WTC11 (cell line): ENCODE measurements around the gene MARVELD1. TPM values are rescaled to one million over a fixed set of nuclear protein-coding genes. Genes with fewer than 3 reads are reported as not detected.
A peak's percentile ranks its signal among the peaks of the same experiment; 100 is the strongest.

Experiments
- ATAC-seq: fragments of 200-7000 bp; cut with Tn5 transposase; 2 replicates; pipeline ENCODE4 v1.10.0; 2021; ENCODE audit warnings: mild to moderate bottlenecking, moderate library complexity
- CTCF ChIA-PET: fragments of 300-600 bp; sonication (Branson Sonifier 250); formaldehyde crosslinking; loops from one replicate; lab custom pipeline; 2021; ENCODE audit warnings: antibody characterized with exemption; lab: Charles Lee
- POLR2A ChIA-PET: fragments of 350-600 bp; sonication (Branson Sonifier 250); formaldehyde crosslinking; loops from one replicate; lab custom pipeline; 2021; ENCODE audit warnings: antibody characterized with exemption; lab: Charles Lee
- DNase-seq: peaks from one replicate; pipeline ENCODE4 v3.0.0; 2021; ENCODE audit warnings: low spot score
- H3K27ac Mint-ChIP-seq: 2 replicates; pipeline ENCODE4 v1.8.0; 2021; ENCODE audit warnings: mixed read lengths
- H3K27me3 Mint-ChIP-seq: 2 replicates; pipeline ENCODE4 v1.8.0; 2021; ENCODE audit warnings: low read depth, mild to moderate bottlenecking, moderate library complexity, mixed read lengths
- H3K36me3 Mint-ChIP-seq: 2 replicates; pipeline ENCODE4 v1.8.0; 2021; ENCODE audit warnings: mixed read lengths
- H3K4me1 Mint-ChIP-seq: 2 replicates; pipeline ENCODE4 v1.8.0; 2022; ENCODE audit warnings: mixed read lengths
- H3K4me3 Mint-ChIP-seq: 2 replicates; pipeline ENCODE4 v1.8.0; 2021; ENCODE audit warnings: mild to moderate bottlenecking, moderate library complexity, mixed read lengths
- H3K9me3 Mint-ChIP-seq: 2 replicates; pipeline ENCODE4 v1.8.0; 2021; ENCODE audit warnings: mixed read lengths
- ATF1 ChIP-seq: sonication (generic); formaldehyde crosslinking; IDR thresholded peaks from 2 replicates; pipeline ENCODE4 v1.8.1; 2023; ENCODE audit warnings: mild to moderate bottlenecking, moderate library complexity, missing genetic modification reagents
- CREM ChIP-seq: sonication (generic); formaldehyde crosslinking; IDR thresholded peaks from 2 replicates; pipeline ENCODE4 v1.8.1; 2022; ENCODE audit warnings: mild to moderate bottlenecking, missing genetic modification reagents, moderate library complexity
- ESRRA ChIP-seq: sonication (generic); formaldehyde crosslinking; IDR thresholded peaks from 2 replicates; pipeline ENCODE4 v1.8.1; 2022; ENCODE audit warnings: mild to moderate bottlenecking, missing genetic modification reagents, borderline replicate concordance
- ETV6 ChIP-seq: sonication (generic); formaldehyde crosslinking; IDR thresholded peaks from 2 replicates; pipeline ENCODE4 v1.8.1; 2022; ENCODE audit warnings: mild to moderate bottlenecking, missing genetic modification reagents
- FOXJ3 ChIP-seq: sonication (generic); formaldehyde crosslinking; IDR thresholded peaks from 2 replicates; pipeline ENCODE4 v1.9.0; 2021; ENCODE audit warnings: missing genetic modification reagents, mild to moderate bottlenecking, borderline replicate concordance
- FOXK1 ChIP-seq: sonication (generic); formaldehyde crosslinking; IDR thresholded peaks from 2 replicates; pipeline ENCODE4 v1.8.0; 2022; ENCODE audit warnings: mild to moderate bottlenecking, moderate library complexity, missing genetic modification reagents
- GABPB1 ChIP-seq: sonication (generic); formaldehyde crosslinking; IDR thresholded peaks from 2 replicates; pipeline ENCODE4 v1.8.1; 2023; ENCODE audit warnings: mild to moderate bottlenecking, missing genetic modification reagents
- HMGA2 ChIP-seq: fragments of 250-450 bp; sonication (Bioruptor Pico); IDR thresholded peaks from 2 replicates; pipeline ENCODE4 v1.4.0; 2021; ENCODE audit warnings: mild to moderate bottlenecking, moderate library complexity
- OVOL2 ChIP-seq: fragments of 250-450 bp; sonication (Bioruptor Pico); IDR thresholded peaks from 2 replicates; pipeline ENCODE4 v1.9.0; 2021; ENCODE audit warnings: mild to moderate bottlenecking, borderline replicate concordance
- PRRX2 ChIP-seq: fragments of 250-450 bp; sonication (Bioruptor Pico); IDR thresholded peaks from 2 replicates; pipeline ENCODE4 v1.8.0; 2021; ENCODE audit warnings: mild to moderate bottlenecking
- TEAD1 ChIP-seq: sonication (generic); formaldehyde crosslinking; IDR thresholded peaks from 2 replicates; pipeline ENCODE4 v1.8.0; 2022; ENCODE audit warnings: mild to moderate bottlenecking, missing genetic modification reagents
- ZNF317 ChIP-seq: sonication (generic); formaldehyde crosslinking; IDR thresholded peaks from 2 replicates; pipeline ENCODE4 v1.8.1; 2023; ENCODE audit warnings: low read depth, mild to moderate bottlenecking, moderate library complexity, missing genetic modification reagents, borderline replicate concordance
- ZNF671 ChIP-seq: fragments of 250-450 bp; sonication (Bioruptor Pico); IDR thresholded peaks from 2 replicates; pipeline ENCODE4 v1.8.0; 2021; ENCODE audit warnings: mild to moderate bottlenecking
- total RNA-seq: library from RNA; stranded (reverse); gene quantifications from 3 replicates; pipeline ENCODE4 v1.2.3, GENCODE V29; 2021
- TF ChIP-seq, protein P1 (sequence below): sonication (generic); formaldehyde crosslinking; conservative IDR thresholded peaks from 2 replicates; pipeline ENCODE4 v1.8.1; 2022; ENCODE audit warnings: mild to moderate bottlenecking, missing genetic modification reagents
- TF ChIP-seq, protein P2 (sequence below): sonication (generic); formaldehyde crosslinking; IDR thresholded peaks from 2 replicates; pipeline ENCODE4 v1.8.0; 2022; ENCODE audit warnings: mild to moderate bottlenecking, missing genetic modification reagents
- TF ChIP-seq, protein P3 (sequence below): fragments of 250-450 bp; sonication (Bioruptor Pico); IDR thresholded peaks from 2 replicates; pipeline ENCODE4 v1.9.0; 2021; ENCODE audit warnings: moderate library complexity, mild to moderate bottlenecking, inconsistent platforms, borderline replicate concordance
- TF ChIP-seq, protein P4 (sequence below): fragments of 250-450 bp; sonication (Bioruptor Pico); conservative IDR thresholded peaks from 2 replicates; pipeline ENCODE4 v1.9.0; 2021; ENCODE audit warnings: mild to moderate bottlenecking
- TF ChIP-seq, protein P5 (sequence below): fragments of 250-450 bp; sonication (Bioruptor Pico); IDR thresholded peaks from 2 replicates; pipeline ENCODE4 v1.9.0; 2021; ENCODE audit warnings: mild to moderate bottlenecking
- TF ChIP-seq, protein P6 (sequence below): sonication (generic); formaldehyde crosslinking; IDR thresholded peaks from 2 replicates; pipeline ENCODE4 v1.8.1; 2022; ENCODE audit warnings: mild to moderate bottlenecking, moderate library complexity, missing genetic modification reagents
- TF ChIP-seq, protein P7 (sequence below): sonication (generic); formaldehyde crosslinking; conservative IDR thresholded peaks from 2 replicates; pipeline ENCODE4 v1.8.1; 2023; ENCODE audit warnings: mild to moderate bottlenecking, low read depth, missing genetic modification reagents, moderate library complexity
- TF ChIP-seq, protein P8 (sequence below): sonication (generic); formaldehyde crosslinking; IDR thresholded peaks from 2 replicates; pipeline ENCODE4 v1.8.0; 2022; ENCODE audit warnings: mild to moderate bottlenecking, missing genetic modification reagents

Gene MARVELD1
- total RNA-seq, 1 experiment from 2014 or later: 37.7 TPM

DNA sequence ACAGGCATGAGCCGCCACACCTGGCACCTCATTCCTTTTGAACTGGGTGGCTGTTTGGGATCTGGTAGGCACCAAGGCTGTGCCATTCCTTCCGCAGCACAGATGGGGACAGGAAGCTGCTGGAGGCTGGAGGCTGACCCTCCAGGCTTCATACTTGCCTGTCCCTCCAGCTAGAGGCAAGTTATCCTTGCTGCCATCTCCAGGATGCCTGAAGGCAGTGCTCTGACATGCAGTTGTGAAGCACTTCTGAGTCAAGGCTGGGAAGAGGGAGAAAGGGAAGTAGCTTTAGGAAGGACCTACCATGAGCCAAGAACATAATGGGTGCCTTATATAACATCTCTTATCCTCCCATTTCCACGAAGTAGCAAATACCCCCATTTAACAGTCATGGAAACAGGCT, 9.5 kb downstream of the MARVELD1 start (continued):
- TF ChIP-seq, protein P1, sequence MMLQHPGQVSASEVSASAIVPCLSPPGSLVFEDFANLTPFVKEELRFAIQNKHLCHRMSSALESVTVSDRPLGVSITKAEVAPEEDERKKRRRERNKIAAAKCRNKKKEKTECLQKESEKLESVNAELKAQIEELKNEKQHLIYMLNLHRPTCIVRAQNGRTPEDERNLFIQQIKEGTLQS: no peak
- TF ChIP-seq, protein P2, sequence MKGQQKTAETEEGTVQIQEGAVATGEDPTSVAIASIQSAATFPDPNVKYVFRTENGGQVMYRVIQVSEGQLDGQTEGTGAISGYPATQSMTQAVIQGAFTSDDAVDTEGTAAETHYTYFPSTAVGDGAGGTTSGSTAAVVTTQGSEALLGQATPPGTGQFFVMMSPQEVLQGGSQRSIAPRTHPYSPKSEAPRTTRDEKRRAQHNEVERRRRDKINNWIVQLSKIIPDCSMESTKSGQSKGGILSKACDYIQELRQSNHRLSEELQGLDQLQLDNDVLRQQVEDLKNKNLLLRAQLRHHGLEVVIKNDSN (CRISPR knock-in tag): no peak
- TF ChIP-seq, all 79 proteins: peak for 0

DNA sequence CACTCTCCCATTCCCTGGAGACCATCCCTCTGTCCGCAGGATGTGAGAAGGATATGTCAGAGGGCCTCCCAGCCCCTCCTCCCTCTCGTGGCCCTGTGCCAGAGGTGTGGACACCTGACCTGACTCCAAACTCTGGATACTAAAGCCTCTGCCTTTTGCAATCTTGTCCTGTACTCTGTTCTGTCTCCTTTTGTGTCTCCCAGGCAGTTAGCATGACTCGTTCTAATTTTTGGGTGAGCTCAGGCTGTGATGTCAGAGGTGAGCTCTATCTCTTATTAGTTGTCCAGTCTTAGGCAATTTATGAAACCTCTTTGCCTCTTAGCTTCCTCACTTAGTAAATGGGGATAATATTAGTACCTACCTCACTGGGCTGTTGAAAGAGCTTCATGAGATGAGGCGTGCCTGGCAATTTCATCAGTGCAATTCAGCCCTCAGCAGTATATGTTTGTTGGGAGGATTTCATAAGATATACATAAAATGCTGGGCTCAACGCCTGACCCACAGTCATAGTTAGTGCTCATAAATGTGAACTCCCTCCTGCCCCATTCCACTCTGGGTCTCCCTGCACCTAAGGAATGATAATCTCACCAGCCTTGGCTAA, 10.9 kb downstream of the MARVELD1 start:
- Mint-ChIP-seq H3K27me3 (no peaks in the 10 kb centered on the region; the same call in 1 of the 2 replicates), H3K4me1 (peaks cover 15% of the 10 kb centered on the region), H3K4me3 (no peak overlapping the region), H3K27ac (no peak overlapping the region), H3K9me3 (no peaks in the 10 kb centered on the region), H3K36me3 (0 out of 2 replicates have a peak, but pooled peaks cover 2% of the 10 kb centered on the region)
- ATAC-seq: no peak
- no peak for TF ChIP-seq FOXJ3
- TF ChIP-seq, protein P3, sequence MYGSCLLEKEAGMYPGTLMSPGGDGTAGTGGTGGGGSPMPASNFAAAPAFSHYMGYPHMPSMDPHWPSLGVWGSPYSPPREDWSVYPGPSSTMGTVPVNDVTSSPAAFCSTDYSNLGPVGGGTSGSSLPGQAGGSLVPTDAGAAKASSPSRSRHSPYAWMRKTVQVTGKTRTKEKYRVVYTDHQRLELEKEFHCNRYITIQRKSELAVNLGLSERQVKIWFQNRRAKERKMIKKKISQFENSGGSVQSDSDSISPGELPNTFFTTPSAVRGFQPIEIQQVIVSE (CRISPR knock-in tag): no peak
- DNase-seq: no peak
- POLR2A ChIA-PET: interaction anchor here (1.0 to 2.8 kb wide), 2 partner anchors 9 to 11 kb away, joined by 3 to 10 read pairs; partner anchors contain the start of gene MARVELD1
- CTCF ChIA-PET: interaction anchor here (0.7 to 5.1 kb wide), 9 partner anchors 10 to 149 kb away, joined by 3 to 68 read pairs (median 10); partner anchors contain the start of genes AVPI1, MARVELD1 and ZFYVE27

DNA sequence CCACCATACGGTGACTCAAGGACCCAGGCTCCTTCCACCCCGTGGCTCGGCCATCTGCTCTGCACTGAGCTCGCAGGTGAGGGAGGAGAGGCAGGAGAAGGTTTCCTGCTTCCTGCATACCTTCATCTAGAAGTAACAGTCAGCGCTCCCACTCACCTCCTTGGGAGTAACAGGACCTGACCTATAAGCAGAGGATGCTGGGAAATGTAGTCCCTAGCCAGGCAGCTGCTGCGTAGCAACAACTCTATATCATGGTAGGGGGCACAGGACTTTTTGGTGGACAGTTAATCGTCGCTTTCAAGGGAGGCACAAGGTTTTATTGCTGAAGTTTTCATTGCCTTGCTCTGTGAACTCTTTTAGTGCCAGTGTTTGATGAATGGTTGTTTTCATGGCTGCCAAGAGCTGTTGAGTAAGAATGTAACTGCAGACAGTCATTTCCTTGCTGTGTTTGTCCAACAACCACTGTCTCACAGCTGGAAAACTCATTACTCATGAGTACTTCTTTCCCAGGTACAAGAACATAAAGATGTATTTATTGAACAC, 13.2 kb downstream of the MARVELD1 start:
- ATAC-seq: peak; percentile 97
- Mint-ChIP-seq H3K9me3 (no peaks in the 10 kb centered on the region), H3K36me3 (no peaks in the 10 kb centered on the region), H3K4me3 (peak overlapping the region; percentile 52), H3K4me1 (peaks cover 10% of the 10 kb centered on the region), H3K27me3 (no peaks in the 10 kb centered on the region; the same call in 1 of the 2 replicates), H3K27ac (peak overlapping the region; percentile 91; the same call in 1 of the 2 replicates)
- POLR2A ChIA-PET: interaction anchor here (0.6 to 2.2 kb wide), 5 partner anchors 8 to 168 kb away, joined by 3 to 9 read pairs (median 8); partner anchors contain the start of genes AVPI1 and MARVELD1
- DNase-seq: peak; percentile 61
- CTCF ChIA-PET: interaction anchor here (0.7 to 5.1 kb wide), 11 partner anchors 8 to 205 kb away, joined by 3 to 68 read pairs (median 5); partner anchors contain the start of genes AVPI1 and MARVELD1
- TF ChIP-seq, protein P4, sequence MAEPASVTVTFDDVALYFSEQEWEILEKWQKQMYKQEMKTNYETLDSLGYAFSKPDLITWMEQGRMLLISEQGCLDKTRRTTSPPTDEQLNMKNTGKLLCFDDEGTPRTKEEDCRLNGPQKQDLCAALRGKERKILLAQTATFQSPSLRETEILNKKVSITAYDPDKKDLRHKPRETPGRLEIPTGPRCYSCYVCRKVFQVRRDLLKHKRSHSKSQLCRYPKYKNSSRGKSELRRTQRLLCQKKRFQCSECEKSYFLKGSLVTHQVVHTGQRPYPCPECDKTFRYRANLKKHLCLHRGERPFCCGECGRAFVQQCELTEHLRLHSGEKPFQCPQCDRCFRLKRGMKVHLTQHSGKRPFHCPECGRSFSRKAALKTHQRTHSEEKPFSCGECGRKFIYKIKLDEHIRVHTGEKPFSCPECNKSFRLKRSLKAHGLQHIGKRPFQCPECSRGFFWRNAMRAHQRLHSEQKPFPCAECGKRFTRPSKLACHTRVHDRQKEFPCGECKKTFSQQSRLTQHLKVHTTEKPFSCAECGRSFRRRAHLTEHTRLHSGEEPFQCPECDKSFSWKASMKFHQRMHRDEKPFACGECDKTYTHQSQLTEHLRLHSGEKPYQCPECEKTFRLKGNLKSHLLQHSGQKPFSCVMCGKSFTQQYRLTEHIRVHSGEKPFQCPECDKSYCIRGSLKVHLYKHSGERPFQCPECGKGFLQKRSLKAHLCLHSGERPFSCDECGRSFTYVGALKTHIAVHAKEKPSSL (CRISPR knock-in tag): no peak
- no peak for TF ChIP-seq GABPB1 (CRISPR knock-in tag)
- no peak for TF ChIP-seq ESRRA (CRISPR knock-in tag)
- TF ChIP-seq FOXK1 (CRISPR knock-in tag): no peak
- TF ChIP-seq TEAD1: 0 out of 2 replicates have a peak, but pooled peaks have one; percentile 37
- no peak for TF ChIP-seq PRRX2 (CRISPR knock-in tag)
- TF ChIP-seq, protein P5, sequence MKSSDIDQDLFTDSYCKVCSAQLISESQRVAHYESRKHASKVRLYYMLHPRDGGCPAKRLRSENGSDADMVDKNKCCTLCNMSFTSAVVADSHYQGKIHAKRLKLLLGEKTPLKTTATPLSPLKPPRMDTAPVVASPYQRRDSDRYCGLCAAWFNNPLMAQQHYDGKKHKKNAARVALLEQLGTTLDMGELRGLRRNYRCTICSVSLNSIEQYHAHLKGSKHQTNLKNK (CRISPR knock-in tag): no peak
- TF ChIP-seq, protein P6, sequence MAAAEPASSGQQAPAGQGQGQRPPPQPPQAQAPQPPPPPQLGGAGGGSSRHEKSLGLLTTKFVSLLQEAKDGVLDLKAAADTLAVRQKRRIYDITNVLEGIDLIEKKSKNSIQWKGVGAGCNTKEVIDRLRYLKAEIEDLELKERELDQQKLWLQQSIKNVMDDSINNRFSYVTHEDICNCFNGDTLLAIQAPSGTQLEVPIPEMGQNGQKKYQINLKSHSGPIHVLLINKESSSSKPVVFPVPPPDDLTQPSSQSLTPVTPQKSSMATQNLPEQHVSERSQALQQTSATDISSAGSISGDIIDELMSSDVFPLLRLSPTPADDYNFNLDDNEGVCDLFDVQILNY: no peak
- TF ChIP-seq OVOL2 (CRISPR knock-in tag): no peak
- no peak for TF ChIP-seq HMGA2
- TF ChIP-seq, protein P7, sequence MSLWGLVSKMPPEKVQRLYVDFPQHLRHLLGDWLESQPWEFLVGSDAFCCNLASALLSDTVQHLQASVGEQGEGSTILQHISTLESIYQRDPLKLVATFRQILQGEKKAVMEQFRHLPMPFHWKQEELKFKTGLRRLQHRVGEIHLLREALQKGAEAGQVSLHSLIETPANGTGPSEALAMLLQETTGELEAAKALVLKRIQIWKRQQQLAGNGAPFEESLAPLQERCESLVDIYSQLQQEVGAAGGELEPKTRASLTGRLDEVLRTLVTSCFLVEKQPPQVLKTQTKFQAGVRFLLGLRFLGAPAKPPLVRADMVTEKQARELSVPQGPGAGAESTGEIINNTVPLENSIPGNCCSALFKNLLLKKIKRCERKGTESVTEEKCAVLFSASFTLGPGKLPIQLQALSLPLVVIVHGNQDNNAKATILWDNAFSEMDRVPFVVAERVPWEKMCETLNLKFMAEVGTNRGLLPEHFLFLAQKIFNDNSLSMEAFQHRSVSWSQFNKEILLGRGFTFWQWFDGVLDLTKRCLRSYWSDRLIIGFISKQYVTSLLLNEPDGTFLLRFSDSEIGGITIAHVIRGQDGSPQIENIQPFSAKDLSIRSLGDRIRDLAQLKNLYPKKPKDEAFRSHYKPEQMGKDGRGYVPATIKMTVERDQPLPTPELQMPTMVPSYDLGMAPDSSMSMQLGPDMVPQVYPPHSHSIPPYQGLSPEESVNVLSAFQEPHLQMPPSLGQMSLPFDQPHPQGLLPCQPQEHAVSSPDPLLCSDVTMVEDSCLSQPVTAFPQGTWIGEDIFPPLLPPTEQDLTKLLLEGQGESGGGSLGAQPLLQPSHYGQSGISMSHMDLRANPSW (CRISPR knock-in tag): no peak
- no peak for TF ChIP-seq ZNF317 (CRISPR knock-in tag)
- TF ChIP-seq, protein P8, sequence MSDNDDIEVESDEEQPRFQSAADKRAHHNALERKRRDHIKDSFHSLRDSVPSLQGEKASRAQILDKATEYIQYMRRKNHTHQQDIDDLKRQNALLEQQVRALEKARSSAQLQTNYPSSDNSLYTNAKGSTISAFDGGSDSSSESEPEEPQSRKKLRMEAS (CRISPR knock-in tag): peak; percentile 50; the same call in 1 of the 2 replicates
- no peak for TF ChIP-seq ETV6
- no peak for TF ChIP-seq CREM (CRISPR knock-in tag)
- no peak for TF ChIP-seq ZNF671 (CRISPR knock-in tag)
- TF ChIP-seq ATF1 (CRISPR knock-in tag): no peak
- TF ChIP-seq, protein P2 (CRISPR knock-in tag): peak; percentile 26; the same call in 1 of the 2 replicates
